Globus pallidus (tissue), 1 donor: ENCODE results near the gene ALG3.

Experiments used
- DNase-seq: peaks from one replicate; pipeline ENCODE4 v3.0.0-alpha.2; 2015; ENCODE audit warnings: low spot score

The ALG3 gene

GRCh38 chr3:184259878-184260723 lies 11.3 kb upstream of the ALG3 start:
- peak; percentile 55 for DNase-seq

GRCh38 chr3:184259396-184259877 lies 10.7 kb upstream of the ALG3 start:
- no peak for DNase-seq

GRCh38 chr3:184258926-184259325 lies 10.2 kb upstream of the ALG3 start:
- no peak for DNase-seq

- no peak for DNase-seq
Observed at GRCh38 chr3:184257083-184257915, 8.5 kb upstream of the ALG3 start.

GRCh38 chr3:184255291-184256039 lies 6.7 kb upstream of the ALG3 start:
- DNase-seq: no peak

GRCh38 chr3:184250167-184250828 lies 1.5 kb upstream of the ALG3 start:
- DNase-seq: peak; percentile 76

- peak; percentile 93 for DNase-seq
Observed at GRCh38 chr3:184249412-184250166, 827 bp upstream of the ALG3 start, which contains the start of gene EEF1AKMT4. EEF1AKMT4 (plus strand) TSS chr3:184249672; CDS start chr3:184249695, 23 bp downstream.

- DNase-seq: no peak
Observed at GRCh38 chr3:184242297-184242685, 6.5 kb downstream of the ALG3 start.

GRCh38 chr3:184241447-184242296 lies 7.1 kb downstream of the ALG3 start:
- DNase-seq: no peak

GRCh38 chr3:184241141-184241446 lies 7.7 kb downstream of the ALG3 start:
- no peak for DNase-seq

- no peak for DNase-seq
Observed at GRCh38 chr3:184240384-184241140, 8.2 kb downstream of the ALG3 start.

- no peak for DNase-seq
Observed at GRCh38 chr3:184239708-184240107, 9.1 kb downstream of the ALG3 start.

- no peak for DNase-seq
Observed at GRCh38 chr3:184239221-184239620, 9.5 kb downstream of the ALG3 start.

GRCh38 chr3:184238246-184238818 lies 10.4 kb downstream of the ALG3 start:
- DNase-seq: no peak

GRCh38 chr3:184237807-184238206 lies 11.0 kb downstream of the ALG3 start:
- no peak for DNase-seq

- no peak for DNase-seq
Observed at GRCh38 chr3:184237211-184237610, 11.6 kb downstream of the ALG3 start.

- DNase-seq: no peak
Observed at GRCh38 chr3:184236636-184237035, 12.1 kb downstream of the ALG3 start.

GRCh38 chr3:184236033-184236410 lies 12.7 kb downstream of the ALG3 start:
- no peak for DNase-seq
